ENCODE measurements around the gene DNAH14.
A peak's percentile ranks its signal among the peaks of the same experiment; 100 is the strongest.

DNA sequence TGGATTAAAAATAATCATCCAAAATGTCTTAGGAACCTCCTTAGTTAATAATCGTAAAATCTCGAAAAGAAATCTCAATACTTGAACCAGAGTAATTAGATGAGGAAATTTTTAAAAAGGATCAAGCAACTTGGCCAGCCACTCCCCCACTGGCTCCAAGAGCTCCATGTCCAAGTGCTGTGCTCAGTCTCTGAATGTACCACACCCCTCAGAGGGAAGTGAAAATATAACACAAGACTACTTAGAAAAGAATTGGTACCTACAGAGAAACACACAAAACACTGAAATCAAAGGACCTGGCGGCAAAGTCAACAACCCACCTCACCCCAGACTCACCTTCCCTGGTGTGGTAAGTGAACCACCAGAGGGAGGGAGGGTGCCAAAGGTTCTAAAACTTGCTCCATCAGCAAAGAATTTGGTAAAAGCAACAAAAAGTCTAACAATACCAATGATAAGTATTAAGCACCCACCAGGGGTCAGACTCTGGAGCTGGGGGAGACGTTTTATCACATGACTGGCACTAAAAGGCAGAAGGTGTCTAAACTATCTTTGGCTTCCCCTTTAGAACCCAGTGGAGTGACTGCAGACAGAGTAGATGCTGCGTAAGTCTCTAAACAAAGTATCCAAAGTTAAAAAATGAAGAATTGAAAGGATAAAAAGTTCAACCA is 484.4 kb downstream of the DNAH14 start:
- TF ChIP-seq, protein P1, sequence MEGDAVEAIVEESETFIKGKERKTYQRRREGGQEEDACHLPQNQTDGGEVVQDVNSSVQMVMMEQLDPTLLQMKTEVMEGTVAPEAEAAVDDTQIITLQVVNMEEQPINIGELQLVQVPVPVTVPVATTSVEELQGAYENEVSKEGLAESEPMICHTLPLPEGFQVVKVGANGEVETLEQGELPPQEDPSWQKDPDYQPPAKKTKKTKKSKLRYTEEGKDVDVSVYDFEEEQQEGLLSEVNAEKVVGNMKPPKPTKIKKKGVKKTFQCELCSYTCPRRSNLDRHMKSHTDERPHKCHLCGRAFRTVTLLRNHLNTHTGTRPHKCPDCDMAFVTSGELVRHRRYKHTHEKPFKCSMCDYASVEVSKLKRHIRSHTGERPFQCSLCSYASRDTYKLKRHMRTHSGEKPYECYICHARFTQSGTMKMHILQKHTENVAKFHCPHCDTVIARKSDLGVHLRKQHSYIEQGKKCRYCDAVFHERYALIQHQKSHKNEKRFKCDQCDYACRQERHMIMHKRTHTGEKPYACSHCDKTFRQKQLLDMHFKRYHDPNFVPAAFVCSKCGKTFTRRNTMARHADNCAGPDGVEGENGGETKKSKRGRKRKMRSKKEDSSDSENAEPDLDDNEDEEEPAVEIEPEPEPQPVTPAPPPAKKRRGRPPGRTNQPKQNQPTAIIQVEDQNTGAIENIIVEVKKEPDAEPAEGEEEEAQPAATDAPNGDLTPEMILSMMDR (IDR thresholded peaks at IDR 0.05 in 2 of 3, conservative IDR thresholded peaks at IDR 0.05 in 1 of 3; ENCODE audit: insufficient read depth in 2 of 3, low read depth in 1 of 3, low read length in 3 of 3) = peak in 1 of 3 experiments; percentile 10; a peak in 1 of 6 replicates
- TF ChIP-seq BCLAF1 (IDR thresholded peaks at IDR 0.05; ENCODE audit: borderline replicate concordance in 1 of 2, control insufficient read depth in 1 of 2, low read depth in 2 of 2, low read length in 1 of 2) = no peak
- no peak for TF ChIP-seq MTA3 (IDR thresholded peaks at IDR 0.05; ENCODE audit: borderline replicate concordance)
- TF ChIP-seq NCOR1 (IDR thresholded peaks at IDR 0.05) = no peak
- TF ChIP-seq JUND (IDR thresholded peaks at IDR 0.05; ENCODE audit: borderline replicate concordance, low read depth, low read length) = no peak
- no peak for TF ChIP-seq JUND (tag; IDR thresholded peaks at IDR 0.05; ENCODE audit: borderline replicate concordance, low read depth, low read length)
- no peak for TF ChIP-seq KDM1A (IDR thresholded peaks at IDR 0.05)
- no peak for TF ChIP-seq ZBTB11 (CRISPR knock-in tag; IDR thresholded peaks at IDR 0.05)
- TF ChIP-seq CREB3L1 (IDR thresholded peaks at IDR 0.05; ENCODE audit: borderline replicate concordance, low read depth) = no peak
- TF ChIP-seq CHD2 (IDR thresholded peaks at IDR 0.05; ENCODE audit: low read depth, low read length) = no peak
- TF ChIP-seq, protein P2, sequence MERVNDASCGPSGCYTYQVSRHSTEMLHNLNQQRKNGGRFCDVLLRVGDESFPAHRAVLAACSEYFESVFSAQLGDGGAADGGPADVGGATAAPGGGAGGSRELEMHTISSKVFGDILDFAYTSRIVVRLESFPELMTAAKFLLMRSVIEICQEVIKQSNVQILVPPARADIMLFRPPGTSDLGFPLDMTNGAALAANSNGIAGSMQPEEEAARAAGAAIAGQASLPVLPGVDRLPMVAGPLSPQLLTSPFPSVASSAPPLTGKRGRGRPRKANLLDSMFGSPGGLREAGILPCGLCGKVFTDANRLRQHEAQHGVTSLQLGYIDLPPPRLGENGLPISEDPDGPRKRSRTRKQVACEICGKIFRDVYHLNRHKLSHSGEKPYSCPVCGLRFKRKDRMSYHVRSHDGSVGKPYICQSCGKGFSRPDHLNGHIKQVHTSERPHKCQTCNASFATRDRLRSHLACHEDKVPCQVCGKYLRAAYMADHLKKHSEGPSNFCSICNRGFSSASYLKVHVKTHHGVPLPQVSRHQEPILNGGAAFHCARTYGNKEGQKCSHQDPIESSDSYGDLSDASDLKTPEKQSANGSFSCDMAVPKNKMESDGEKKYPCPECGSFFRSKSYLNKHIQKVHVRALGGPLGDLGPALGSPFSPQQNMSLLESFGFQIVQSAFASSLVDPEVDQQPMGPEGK (CRISPR knock-in tag; IDR thresholded peaks at IDR 0.05; ENCODE audit: borderline replicate concordance) = no peak
- TF ChIP-seq ZBTB1 (CRISPR knock-in tag; IDR thresholded peaks at IDR 0.05; ENCODE audit: borderline replicate concordance, low read depth) = no peak
- TF ChIP-seq CBX8 (IDR thresholded peaks at IDR 0.05; ENCODE audit: borderline replicate concordance, extremely low read depth, low read depth, low read length, poor library complexity, severe bottlenecking) = no peak
- no peak for TF ChIP-seq HSF4 (CRISPR knock-in tag; IDR thresholded peaks at IDR 0.05; ENCODE audit: borderline replicate concordance)
- no peak for TF ChIP-seq ZFP36 (IDR thresholded peaks at IDR 0.05; ENCODE audit: low read depth, low read length, partially characterized antibody)

Data from K562 (cell line).